ENCODE results near the gene LRFN3.
A peak's percentile ranks its signal among the peaks of the same experiment; 100 is the strongest.
"Not testable (repeated sequence)": the region's sequence is repeated elsewhere in the genome, so short reads cannot be mapped to it uniquely, and the experiment has no call there.

Gene LRFN3

GRCh38 chr19:35935911-35936737, at the start of gene LRFN3:
LRFN3 (plus strand) TSS chr19:35936374; CDS start chr19:35939426, 3,052 bp downstream.
- peak; percentile 45 for DNase-seq (ENCODE audit: low spot score)

- DNase-seq (ENCODE audit: low spot score): no peak
Measured at GRCh38 chr19:35887197-35887596, 49.0 kb upstream of the LRFN3 start.

GRCh38 chr19:35888398-35888797, 47.8 kb upstream of the LRFN3 start:
- no peak for DNase-seq (ENCODE audit: low spot score)

GRCh38 chr19:35889370-35890112, 46.6 kb upstream of the LRFN3 start:
- no peak for DNase-seq (ENCODE audit: low spot score)

- DNase-seq (ENCODE audit: low spot score): no peak
Measured at GRCh38 chr19:35890113-35890650, 46.0 kb upstream of the LRFN3 start.

- DNase-seq (ENCODE audit: low spot score): not testable (repeated sequence)
Measured at GRCh38 chr19:35891819-35892218, 44.4 kb upstream of the LRFN3 start.

GRCh38 chr19:35894342-35894741, 41.8 kb upstream of the LRFN3 start:
- no peak for DNase-seq (ENCODE audit: low spot score)

- no peak for DNase-seq (ENCODE audit: low spot score)
Measured at GRCh38 chr19:35895911-35896642, 40.1 kb upstream of the LRFN3 start.

GRCh38 chr19:35896643-35897040, 39.5 kb upstream of the LRFN3 start:
- DNase-seq (ENCODE audit: low spot score): no peak

- DNase-seq (ENCODE audit: low spot score): no peak
Measured at GRCh38 chr19:35897706-35898451, 38.3 kb upstream of the LRFN3 start.

GRCh38 chr19:35898499-35898809, 37.7 kb upstream of the LRFN3 start:
- no peak for DNase-seq (ENCODE audit: low spot score)

GRCh38 chr19:35899547-35900214, 36.5 kb upstream of the LRFN3 start:
- DNase-seq (ENCODE audit: low spot score): peak; percentile 83

- DNase-seq (ENCODE audit: low spot score): no peak
Measured at GRCh38 chr19:35901055-35901644, 35.0 kb upstream of the LRFN3 start.

- DNase-seq (ENCODE audit: low spot score): peak; percentile 42
Measured at GRCh38 chr19:35901854-35902661, 34.1 kb upstream of the LRFN3 start, which contains the start of gene HCST. HCST (plus strand) TSS chr19:35902529; CDS start chr19:35902594, 65 bp downstream.

- no peak for DNase-seq (ENCODE audit: low spot score)
Measured at GRCh38 chr19:35902870-35903475, 33.2 kb upstream of the LRFN3 start.

GRCh38 chr19:35903550-35904179, 32.5 kb upstream of the LRFN3 start:
- peak; percentile 88 for DNase-seq (ENCODE audit: low spot score)

- DNase-seq (ENCODE audit: low spot score): no peak
Measured at GRCh38 chr19:35904311-35905068, 31.7 kb upstream of the LRFN3 start.

GRCh38 chr19:35905178-35905727, 30.9 kb upstream of the LRFN3 start:
- no peak for DNase-seq (ENCODE audit: low spot score)

Data from CD4-positive, alpha-beta T cell treated with Interleukin-15 for 4 hours (primary cell).